ENCODE measurements around the gene JPT1. TPM values are rescaled to one million over a fixed set of nuclear protein-coding genes. Genes with fewer than 3 reads are reported as not detected.

JPT1 gene
- total and polyA plus RNA-seq, 2 donors (not counting 3 experiments of a cell fraction or from before 2014, with no cell fraction given), result 212 to 352 TPM

DNA sequence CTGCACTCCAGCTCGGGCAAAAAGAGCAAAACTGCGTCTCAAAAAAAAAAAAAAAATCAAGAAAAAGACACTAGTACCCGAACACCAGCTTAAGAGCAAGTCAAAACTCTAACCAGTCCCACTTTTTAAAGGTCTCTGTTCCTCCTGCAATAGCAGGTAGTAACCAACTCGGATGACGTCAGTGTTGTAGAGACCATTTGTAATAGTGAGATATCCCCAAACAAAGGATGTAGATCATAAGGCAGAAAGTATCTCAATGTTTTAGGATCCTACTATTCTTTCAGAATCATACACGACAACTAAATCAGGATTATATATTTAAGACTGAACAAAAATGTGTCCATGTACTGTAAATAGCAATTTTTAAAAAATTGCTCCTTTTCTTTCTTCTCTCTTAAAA, 2.4 kb downstream of the JPT1 start:
- H4K20me1 ChIP-seq (replicated peaks; ENCODE audit: control insufficient read depth, extremely low read depth, insufficient read depth, low read length), result no peaks in the 10 kb centered on the region
- POLR2A ChIA-PET, result no interaction called here
- FAIRE-seq, result no peak
- H3K79me2 ChIP-seq (ENCODE audit: control insufficient read depth, insufficient read depth, low read length), result peaks cover 73% of the 10 kb centered on the region
- H3K4me2 ChIP-seq (ENCODE audit: insufficient read depth, low read length), result peak overlapping the region; percentile 77
- intact Hi-C loops (cut with micrococcal nuclease), result no loop called here
- no peak overlapping the region for H2AFZ ChIP-seq (ENCODE audit: low read depth, low read length)
- peak overlapping the region; percentile 75 for H3K9ac ChIP-seq (replicated peaks; ENCODE audit: extremely low read depth, insufficient read depth, low read length)
- peak overlapping the region in 2 of 3 experiments; percentile 57 to 83 for H3K4me3 ChIP-seq (replicated peaks in 1 of 3; ENCODE audit: insufficient read depth in 1 of 3, low read depth in 1 of 3, low read length in 3 of 3)
- dilution Hi-C loops (cut with MboI; ENCODE audit: extremely low pct_ligation_motif_present, low sequenced_read_pairs), result no loop called here
- BruUV-seq (replicated peaks), result no TSS peak
- CTCF ChIA-PET, result interaction anchor here (2.9 to 4.9 kb wide), 2 partner anchors 20 to 38 kb away, joined by 9 to 20 read pairs; no protein-coding TSS in a partner anchor
- H3K27ac ChIP-seq (ENCODE audit: insufficient read depth, low read depth, low read length), result no peak overlapping the region
- no peak for TF ChIP-seq CTCF (IDR thresholded peaks at IDR 0.05; ENCODE audit: extremely low read depth in 1 of 2, insufficient read depth in 1 of 2, low read depth in 1 of 2, low read length in 2 of 2)
- TF ChIP-seq FOS (IDR thresholded peaks at IDR 0.05; ENCODE audit: borderline replicate concordance, insufficient read depth, low read length), result no peak
- TF ChIP-seq GATA2 (IDR thresholded peaks at IDR 0.05; ENCODE audit: insufficient read depth, insufficient read length, low read depth, low read length), result no peak
- TF ChIP-seq EZH2 (IDR thresholded peaks at IDR 0.05; ENCODE audit: borderline replicate concordance, low read depth, low read length, severe bottlenecking), result no peak
- no peak for TF ChIP-seq POLR2AphosphoS5 (IDR thresholded peaks at IDR 0.05; ENCODE audit: insufficient read depth, low read depth, low read length)
- TF ChIP-seq POLR2A (IDR thresholded peaks at IDR 0.05; ENCODE audit: low read depth, low read length), result no peak
- no peak for TF ChIP-seq JUN (IDR thresholded peaks at IDR 0.05; ENCODE audit: borderline replicate concordance, insufficient read depth, insufficient read length, low read depth)
- TF ChIP-seq, protein P1, sequence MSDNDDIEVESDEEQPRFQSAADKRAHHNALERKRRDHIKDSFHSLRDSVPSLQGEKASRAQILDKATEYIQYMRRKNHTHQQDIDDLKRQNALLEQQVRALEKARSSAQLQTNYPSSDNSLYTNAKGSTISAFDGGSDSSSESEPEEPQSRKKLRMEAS (IDR thresholded peaks at IDR 0.05; ENCODE audit: insufficient read depth, insufficient read length), result no peak
- no peak for TF ChIP-seq MYC (IDR thresholded peaks at IDR 0.05; ENCODE audit: low read depth, low read length)
- no peaks in the 10 kb centered on the region for H3K27me3 ChIP-seq (ENCODE audit: control insufficient read depth in 2 of 2, insufficient read depth in 2 of 2, low read length in 2 of 2)
- peaks cover 7 to 16% of the 10 kb centered on the region in 2 experiments for H3K36me3 ChIP-seq (ENCODE audit: control insufficient read depth in 2 of 2, extremely low read depth in 1 of 2, insufficient read depth in 2 of 2, low read length in 2 of 2)
- H3K9me1 ChIP-seq (replicated peaks; ENCODE audit: control insufficient read depth, extremely low read depth, insufficient read depth, low read length), result no peaks in the 10 kb centered on the region
- peaks cover 14% of the 10 kb centered on the region for H3K4me1 ChIP-seq (ENCODE audit: control insufficient read depth, extremely low read depth, insufficient read depth, low read length)
- H3K9me3 ChIP-seq (replicated peaks; ENCODE audit: control insufficient read depth, insufficient read depth, low read length), result no peaks in the 10 kb centered on the region
- no peak for DNase-seq (ENCODE audit: low read depth, low spot score)
